Loucy (cell line): ENCODE results near the gene LIMS3.
"Not testable (repeated sequence)": the region's sequence is repeated elsewhere in the genome, so short reads cannot be mapped to it uniquely, and the experiment has no call there.

Experiments
- H2AFZ ChIP-seq: fragments of 200-600 bp; sonication (generic); 2 replicates; pipeline ENCODE4 v1.6.0; 2016; ENCODE audit warnings: antibody characterized with exemption, mild to moderate bottlenecking, low read length, moderate library complexity
- H3F3A ChIP-seq: fragments of 200-600 bp; 2 replicates; pipeline ENCODE4 v1.6.0; 2016; ENCODE audit warnings: antibody characterized with exemption, low read depth, mild to moderate bottlenecking
- H3K27me3 ChIP-seq: fragments of 200-600 bp; sonication (generic); 2 replicates; pipeline ENCODE4 v1.6.1; 2014; ENCODE audit warnings: low read length, mild to moderate bottlenecking; ENCODE audit not compliant: insufficient read depth, poor library complexity, severe bottlenecking
- H3K36me3 ChIP-seq: fragments of 200-600 bp; sonication (generic); 2 replicates; pipeline ENCODE4 v1.6.1; 2016; ENCODE audit warnings: low read length; ENCODE audit not compliant: insufficient read depth
- H3K4me1 ChIP-seq: fragments of 200-600 bp; sonication (generic); 2 replicates; pipeline ENCODE4 v1.5.1; 2014; ENCODE audit warnings: low read length, mild to moderate bottlenecking; ENCODE audit not compliant: insufficient read depth, poor library complexity, severe bottlenecking
- H3K4me2 ChIP-seq: fragments of 200-600 bp; sonication (generic); 2 replicates; pipeline ENCODE4 v1.6.0; 2014; ENCODE audit warnings: antibody characterized with exemption, low read length, low read depth, mild to moderate bottlenecking; ENCODE audit not compliant: poor library complexity, severe bottlenecking
- H3K4me3 ChIP-seq: fragments of 200-600 bp; sonication (generic); 2 replicates; pipeline ENCODE4 v1.5.1; 2014; ENCODE audit warnings: low read length, mild to moderate bottlenecking, mixed read lengths; ENCODE audit not compliant: poor library complexity, severe bottlenecking
- H3K79me2 ChIP-seq: fragments of 200-600 bp; sonication (generic); 2 replicates; pipeline ENCODE4 v1.6.1; 2014; ENCODE audit warnings: low read length; ENCODE audit not compliant: insufficient read depth
- H3K9ac ChIP-seq: fragments of 200-600 bp; sonication (generic); 2 replicates; pipeline ENCODE4 v1.6.0; 2014; ENCODE audit warnings: mild to moderate bottlenecking, low read depth, low read length, moderate library complexity; ENCODE audit not compliant: poor library complexity, severe bottlenecking
- H3K9me2 ChIP-seq: fragments of 200-600 bp; sonication (generic); replicated peaks from 2 replicates; pipeline ENCODE4 v1.6.1; 2016; ENCODE audit warnings: low read depth, low read length, mixed read lengths
- H3K9me3 ChIP-seq: fragments of 200-600 bp; sonication (generic); 2 replicates; pipeline ENCODE4 v1.6.1; 2014; ENCODE audit warnings: mild to moderate bottlenecking, antibody characterized with exemption, low read length, low read depth; ENCODE audit not compliant: insufficient read depth
- H4K20me1 ChIP-seq: fragments of 200-600 bp; sonication (generic); 2 replicates; pipeline ENCODE4 v1.6.0; 2014; ENCODE audit warnings: antibody characterized with exemption, low read length, mild to moderate bottlenecking; ENCODE audit not compliant: insufficient read depth, poor library complexity, severe bottlenecking

LIMS3 gene

DNA sequence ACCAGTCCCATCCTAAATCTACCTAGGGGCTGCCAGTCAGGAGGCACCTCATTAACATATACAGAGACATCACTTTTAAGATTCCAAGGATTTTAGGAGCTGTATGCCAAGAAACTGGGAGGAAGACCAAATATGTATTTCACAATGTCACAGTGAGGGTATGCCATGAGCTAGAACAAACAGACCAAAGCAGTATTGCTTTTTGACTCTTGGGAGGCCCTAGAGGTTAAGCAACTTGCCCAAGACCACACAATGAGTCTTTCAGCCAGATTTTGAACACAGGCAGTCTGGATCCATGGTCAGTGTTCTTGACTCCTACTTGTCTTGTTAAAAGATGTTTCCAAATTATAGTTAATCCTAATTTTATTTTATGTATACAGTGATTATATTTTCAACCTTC, 12.3 kb downstream of the LIMS3 start:
- H3K27me3 ChIP-seq, H3K4me1 ChIP-seq, H3K9ac ChIP-seq, H3K9me3 ChIP-seq, H3K4me3 ChIP-seq, H3F3A ChIP-seq, H3K9me2 ChIP-seq, H3K36me3 ChIP-seq, H2AFZ ChIP-seq, H3K4me2 ChIP-seq, H3K79me2 ChIP-seq, H4K20me1 ChIP-seq: not testable (repeated sequence)

DNA sequence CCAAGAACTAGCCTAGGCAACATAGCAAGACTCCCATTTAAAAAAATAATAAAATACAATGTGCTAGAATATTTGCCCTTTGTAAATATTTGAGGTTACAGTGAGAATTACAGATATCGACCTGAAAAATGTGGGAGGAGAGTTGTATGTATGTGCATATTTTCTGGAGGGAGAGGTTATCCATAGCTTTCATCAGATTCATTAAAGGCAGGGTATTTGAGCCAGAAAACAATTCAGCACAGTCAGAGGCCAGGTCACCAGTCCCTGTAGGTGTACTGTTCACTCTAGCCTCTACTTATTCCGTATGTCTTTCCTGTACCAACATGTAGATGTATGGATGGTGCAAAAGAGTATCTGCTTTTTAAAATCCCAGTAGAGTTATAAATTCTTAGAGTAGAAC, 15.4 kb downstream of the LIMS3 start:
- not testable (repeated sequence) for H3K9me3 ChIP-seq, H2AFZ ChIP-seq, H3K79me2 ChIP-seq, H3K4me3 ChIP-seq, H3K4me2 ChIP-seq, H3K27me3 ChIP-seq, H3K9me2 ChIP-seq, H3K4me1 ChIP-seq, H3F3A ChIP-seq, H4K20me1 ChIP-seq, H3K36me3 ChIP-seq, H3K9ac ChIP-seq

DNA sequence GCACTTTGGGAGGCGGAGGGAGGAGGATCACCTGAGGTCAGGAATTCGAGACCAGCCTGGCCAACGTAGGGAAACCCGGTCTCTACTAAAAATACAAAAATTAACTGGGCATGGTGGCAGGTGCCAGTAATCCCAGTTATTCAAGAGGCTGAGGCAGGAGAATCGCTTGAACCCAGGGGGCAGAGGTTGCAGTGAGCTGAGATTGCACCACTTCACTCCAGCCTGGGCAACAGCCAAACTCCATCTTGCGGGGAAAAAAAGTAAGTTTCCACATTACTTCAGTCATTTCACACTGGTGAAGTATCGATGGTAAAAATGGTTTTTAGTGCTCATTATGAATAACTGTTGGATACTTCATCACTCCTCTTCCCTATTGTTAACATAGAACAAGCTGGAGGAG, 16.1 kb downstream of the LIMS3 start:
- not testable (repeated sequence) for H3K9me2 ChIP-seq, H3K36me3 ChIP-seq, H3K9ac ChIP-seq, H3K4me3 ChIP-seq, H3K9me3 ChIP-seq, H3K4me2 ChIP-seq, H3K27me3 ChIP-seq, H4K20me1 ChIP-seq, H3K4me1 ChIP-seq, H3K79me2 ChIP-seq, H3F3A ChIP-seq, H2AFZ ChIP-seq

DNA sequence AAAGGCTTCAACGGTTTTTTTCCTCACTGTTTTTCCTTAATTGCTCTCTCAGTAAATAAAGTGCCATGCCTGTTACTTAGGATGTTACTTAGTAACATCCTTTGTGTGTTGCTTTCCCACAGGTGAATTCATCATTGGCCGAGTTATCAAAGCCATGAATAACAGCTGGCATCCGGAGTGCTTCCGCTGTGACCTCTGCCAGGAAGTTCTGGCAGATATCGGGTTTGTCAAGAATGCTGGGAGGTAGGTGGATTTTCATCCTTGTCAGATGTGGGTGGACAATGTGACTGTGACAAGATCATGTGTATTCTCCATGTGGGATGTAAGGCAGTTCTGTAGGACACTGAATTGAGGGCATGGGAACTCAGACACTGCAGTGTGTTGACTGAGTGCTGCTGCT, 17.3 kb downstream of the LIMS3 start:
- H3K4me3 ChIP-seq, H4K20me1 ChIP-seq, H3K9me2 ChIP-seq, H3K36me3 ChIP-seq, H3K9me3 ChIP-seq, H3F3A ChIP-seq, H3K9ac ChIP-seq, H3K4me1 ChIP-seq, H2AFZ ChIP-seq, H3K79me2 ChIP-seq, H3K27me3 ChIP-seq, H3K4me2 ChIP-seq: not testable (repeated sequence)

DNA sequence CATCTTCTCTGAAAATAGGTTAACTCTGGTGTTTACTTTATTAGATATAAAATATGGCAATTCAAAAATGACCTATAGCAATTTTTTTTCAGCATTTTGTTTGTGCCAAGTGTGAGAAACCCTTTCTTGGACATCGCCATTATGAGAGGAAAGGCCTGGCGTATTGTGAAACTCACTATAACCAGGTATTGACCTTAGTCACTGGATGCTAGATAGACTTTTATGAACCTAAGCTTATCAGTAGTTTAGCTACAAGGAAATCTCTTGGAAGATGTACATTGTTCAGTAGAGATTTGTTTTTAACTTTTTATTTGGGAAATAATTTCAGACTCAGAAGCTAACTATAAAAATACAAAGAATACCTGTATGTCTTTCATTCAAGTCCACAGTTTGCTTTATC, 21.7 kb downstream of the LIMS3 start:
- not testable (repeated sequence) for H2AFZ ChIP-seq, H3K27me3 ChIP-seq, H3K4me3 ChIP-seq, H3K36me3 ChIP-seq, H3K79me2 ChIP-seq, H4K20me1 ChIP-seq, H3K4me1 ChIP-seq, H3F3A ChIP-seq, H3K4me2 ChIP-seq, H3K9ac ChIP-seq, H3K9me3 ChIP-seq, H3K9me2 ChIP-seq

DNA sequence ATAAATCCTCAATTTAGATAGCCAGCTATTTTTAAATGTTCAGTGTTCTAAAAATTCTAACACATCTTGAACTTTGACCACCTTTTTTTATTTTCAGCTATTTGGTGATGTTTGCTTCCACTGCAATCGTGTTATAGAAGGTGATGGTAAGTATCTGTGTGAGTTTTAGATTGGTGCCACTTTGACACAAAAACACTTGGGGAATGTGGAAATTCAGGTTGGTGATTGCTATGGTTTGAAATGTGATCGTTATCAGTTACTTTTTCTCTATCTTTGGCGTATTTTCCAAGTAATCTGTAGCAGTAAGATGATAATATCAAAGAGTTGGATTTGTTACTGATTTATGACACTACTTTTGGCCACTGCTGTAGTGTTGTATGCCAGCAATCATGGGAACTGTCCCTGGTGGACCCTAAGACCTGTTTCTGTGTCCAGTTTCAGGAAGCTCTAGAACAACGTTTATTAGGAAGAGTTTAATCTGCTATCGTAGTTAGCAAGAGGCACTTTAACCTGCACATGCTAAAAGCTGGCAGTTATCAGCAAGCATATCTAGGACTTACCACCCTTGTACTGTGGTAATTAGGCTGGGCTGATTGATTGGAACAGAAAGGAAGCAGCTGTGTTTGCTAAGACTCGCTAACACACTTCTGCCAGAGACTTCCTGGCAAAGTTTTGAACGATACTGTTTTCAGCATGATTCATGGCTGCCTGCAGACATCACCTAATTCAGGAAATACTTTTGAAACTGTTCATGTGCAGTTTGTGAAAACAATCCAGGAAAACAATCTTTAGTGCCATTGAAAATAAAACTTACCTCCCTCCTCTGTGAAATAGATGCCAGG, 23.3 kb downstream of the LIMS3 start:
- not testable (repeated sequence) for H3K9me3 ChIP-seq, H4K20me1 ChIP-seq, H3K9me2 ChIP-seq, H3K9ac ChIP-seq, H2AFZ ChIP-seq, H3K36me3 ChIP-seq, H3K4me2 ChIP-seq, H3K4me1 ChIP-seq, H3K27me3 ChIP-seq, H3K4me3 ChIP-seq, H3F3A ChIP-seq, H3K79me2 ChIP-seq

DNA sequence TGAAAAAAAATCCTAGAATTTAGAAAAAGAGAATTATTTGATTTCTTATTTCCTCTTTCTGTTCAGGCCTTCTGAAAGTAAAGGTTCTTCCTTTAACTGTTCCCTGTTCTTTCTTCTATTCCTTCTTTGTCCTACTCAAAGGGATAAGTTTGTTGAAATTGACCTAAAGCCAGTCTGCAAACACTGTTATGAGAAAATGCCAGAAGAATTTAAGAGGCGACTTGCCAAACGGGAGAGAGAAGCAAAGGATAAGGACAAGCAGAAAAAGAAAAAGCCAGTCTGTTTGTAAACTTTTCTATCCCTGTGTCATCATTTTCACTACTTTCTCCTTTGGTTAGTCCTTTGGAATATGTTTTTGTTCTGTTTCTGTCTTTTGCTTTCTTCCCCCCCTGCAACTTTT, 26.0 kb downstream of the LIMS3 start:
- not testable (repeated sequence) for H3K9ac ChIP-seq, H3K79me2 ChIP-seq, H3K27me3 ChIP-seq, H3K4me2 ChIP-seq, H3K4me1 ChIP-seq, H3F3A ChIP-seq, H3K36me3 ChIP-seq, H3K9me3 ChIP-seq, H2AFZ ChIP-seq, H4K20me1 ChIP-seq, H3K4me3 ChIP-seq, H3K9me2 ChIP-seq
